Activated CD4-positive, alpha-beta T cell treated with anti-CD3 and anti-CD28 coated beads for 4 hours (primary cell): ENCODE data around the gene PLEKHB2.
A peak's percentile ranks its signal among the peaks of the same experiment; 100 is the strongest.
"Not testable (repeated sequence)": the region's sequence is repeated elsewhere in the genome, so short reads cannot be mapped to it uniquely, and the experiment has no call there.

Experiments used
- DNase-seq, 2 donors: peaks; one replicate each; pipeline ENCODE4 v3.0.0-alpha.2; 2020

The PLEKHB2 gene

DNA sequence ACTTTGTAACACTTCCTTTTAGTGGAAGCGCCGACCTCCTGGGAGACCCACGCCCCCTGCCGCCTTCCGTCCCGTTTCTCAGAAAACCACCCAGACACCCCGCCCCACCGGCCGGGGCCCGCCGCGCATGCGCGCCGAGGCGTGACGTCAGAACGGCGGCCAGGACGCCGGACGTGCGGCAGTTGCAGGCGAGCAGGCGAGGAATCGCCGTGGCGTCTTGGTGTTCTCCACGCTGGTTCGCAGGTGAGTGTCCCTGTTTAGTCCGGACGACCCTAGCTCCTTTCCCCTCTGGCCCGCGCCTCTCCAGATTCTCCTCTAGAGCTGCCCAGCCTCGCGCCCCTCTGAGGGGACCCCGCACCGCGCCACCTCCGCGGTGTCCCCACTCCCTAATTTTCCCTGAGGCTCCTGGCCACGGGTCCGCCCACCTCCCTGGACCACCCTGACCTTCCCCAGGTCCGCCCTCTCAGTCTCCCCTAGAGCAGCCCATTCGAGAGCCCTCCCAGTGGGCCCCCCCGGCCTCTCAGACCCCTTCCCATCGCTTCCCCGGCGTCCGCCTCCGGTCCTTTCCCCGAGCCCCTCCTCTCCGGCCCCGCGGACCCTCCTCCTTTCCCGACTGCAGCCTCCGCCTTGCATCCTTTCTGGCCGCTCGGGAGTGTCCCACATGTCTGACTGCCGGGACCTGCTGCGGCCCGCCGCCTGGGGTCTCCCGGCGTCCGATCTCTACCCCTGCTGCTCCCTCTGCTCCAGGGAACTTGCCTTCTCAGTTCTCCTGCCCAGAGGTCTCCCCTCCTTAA lies at the start of gene PLEKHB2:
Gene PLEKHB2 (plus strand): TSS at position 181 of the 794 bp plus-strand sequence. CDS start 15,606 bp downstream, outside the sequence.
- peak; percentile 88 to 93 for DNase-seq

GRCh38 chr2:131056204-131056931 lies 48.8 kb upstream of the PLEKHB2 start:
- DNase-seq: no peak

GRCh38 chr2:131056932-131057287 lies 48.2 kb upstream of the PLEKHB2 start:
- no peak for DNase-seq

GRCh38 chr2:131058214-131058843 lies 46.8 kb upstream of the PLEKHB2 start:
- no peak for DNase-seq

- no peak for DNase-seq
These were observed 46.2 kb upstream of the PLEKHB2 start for GRCh38 chr2:131058920-131059319.

DNA sequence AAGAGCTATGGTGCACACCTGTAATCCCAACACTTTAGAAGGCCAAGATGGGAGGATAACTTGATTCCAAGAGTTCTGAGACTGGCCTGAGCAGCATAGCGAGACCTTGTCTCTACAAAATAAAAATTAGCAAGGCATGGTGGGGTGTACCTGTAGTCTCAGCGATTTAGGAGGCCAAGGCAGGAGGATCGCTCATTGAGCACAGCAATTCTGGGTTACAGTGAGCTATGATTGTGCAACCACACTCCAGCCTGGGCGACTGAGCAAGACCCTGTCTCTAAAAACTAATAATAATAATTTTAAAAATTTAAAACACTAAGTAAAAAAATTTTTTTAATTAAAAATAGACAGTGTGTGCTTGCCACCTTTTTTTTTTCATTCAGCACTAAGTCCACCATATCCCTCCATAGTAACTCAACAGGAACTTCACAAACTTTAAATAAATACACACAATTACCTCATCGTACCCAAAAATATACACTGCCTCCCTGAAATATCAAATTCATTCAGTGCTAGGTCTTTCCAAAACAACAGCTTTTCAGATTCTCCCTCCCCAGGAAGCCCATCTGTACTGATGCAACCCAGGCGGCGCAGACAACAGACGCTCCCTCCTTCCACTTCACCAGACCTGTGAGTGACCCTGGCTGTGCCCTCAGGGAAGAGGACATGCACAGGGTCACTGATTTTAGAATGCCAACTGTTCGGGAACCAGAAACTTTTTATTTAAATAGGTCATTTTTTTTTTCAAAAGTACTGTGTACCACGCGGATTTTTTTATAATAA lies 41.4 kb upstream of the PLEKHB2 start:
- no peak for DNase-seq

DNA sequence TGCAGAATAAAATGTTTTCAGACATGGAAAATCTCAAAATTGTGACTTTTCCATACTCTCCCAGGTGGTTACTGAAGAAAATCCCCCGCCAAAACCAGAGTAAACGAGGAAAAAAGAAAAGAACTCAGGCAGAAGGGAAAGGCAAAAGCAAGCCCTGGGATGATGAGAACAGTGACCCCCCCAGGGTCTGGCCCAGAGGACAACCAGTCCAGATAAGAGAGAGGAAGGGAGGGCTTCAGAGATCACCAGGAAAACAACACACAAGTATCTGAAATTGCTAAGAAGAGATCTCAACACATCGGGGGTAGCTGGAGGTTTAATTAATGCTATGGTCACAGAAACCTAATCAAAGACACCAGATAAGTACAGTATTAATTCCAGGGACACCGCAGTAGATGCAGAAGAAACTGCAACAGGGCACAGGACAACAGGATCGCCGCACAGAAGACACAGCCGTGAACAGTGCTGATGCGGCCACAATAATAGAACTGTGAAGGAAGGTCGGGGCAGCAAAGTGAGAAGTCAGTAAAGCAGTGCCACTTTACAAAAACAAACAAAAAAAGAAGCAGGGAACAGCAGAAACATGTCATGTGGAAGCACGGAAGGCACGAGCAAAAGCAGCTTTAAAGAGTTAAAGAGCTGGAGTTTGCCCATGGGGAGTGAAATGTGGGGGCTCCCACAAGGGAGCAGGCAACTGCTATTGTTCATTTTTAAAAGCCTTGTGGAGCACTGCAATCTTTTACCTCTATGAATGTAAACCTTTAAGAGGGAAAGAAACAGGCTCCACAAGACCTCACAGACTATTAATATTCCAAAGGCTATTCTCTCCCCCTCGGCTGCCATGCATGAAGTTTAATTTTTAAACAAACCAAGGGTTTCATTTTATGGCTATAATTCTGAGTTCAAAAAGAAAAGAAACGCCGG lies 40.3 kb upstream of the PLEKHB2 start:
- DNase-seq: no peak

GRCh38 chr2:131067465-131068125 lies 37.5 kb upstream of the PLEKHB2 start:
- no peak for DNase-seq

DNA sequence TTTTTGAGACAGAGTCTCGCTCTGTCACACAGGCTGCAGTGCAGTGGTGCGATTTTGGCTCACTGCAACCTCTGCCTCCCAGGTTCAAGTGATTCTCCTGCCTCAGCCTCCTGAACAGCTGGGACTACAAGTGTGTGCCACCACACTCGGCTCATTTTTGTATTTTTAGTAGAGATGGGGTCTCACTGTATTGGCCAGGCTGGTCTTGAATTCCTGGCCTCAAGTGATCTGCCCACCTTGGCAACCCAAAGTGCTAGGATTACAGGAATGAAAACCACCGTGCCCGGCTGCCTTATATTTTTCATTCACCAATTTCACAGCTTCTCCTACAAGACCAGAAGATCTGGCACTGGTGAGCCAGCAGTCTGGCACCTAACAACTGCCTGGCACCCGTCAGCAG lies 37.0 kb upstream of the PLEKHB2 start:
- not testable (repeated sequence) for DNase-seq

GRCh38 chr2:131075578-131075977 lies 29.6 kb upstream of the PLEKHB2 start:
- not testable (repeated sequence) for DNase-seq

- no peak for DNase-seq
These were observed 28.4 kb upstream of the PLEKHB2 start for GRCh38 chr2:131076707-131077106.

- DNase-seq: no peak
These were observed 27.8 kb upstream of the PLEKHB2 start for GRCh38 chr2:131077182-131077846.

- DNase-seq: no peak
These were observed 27.2 kb upstream of the PLEKHB2 start for GRCh38 chr2:131077966-131078365.

DNA sequence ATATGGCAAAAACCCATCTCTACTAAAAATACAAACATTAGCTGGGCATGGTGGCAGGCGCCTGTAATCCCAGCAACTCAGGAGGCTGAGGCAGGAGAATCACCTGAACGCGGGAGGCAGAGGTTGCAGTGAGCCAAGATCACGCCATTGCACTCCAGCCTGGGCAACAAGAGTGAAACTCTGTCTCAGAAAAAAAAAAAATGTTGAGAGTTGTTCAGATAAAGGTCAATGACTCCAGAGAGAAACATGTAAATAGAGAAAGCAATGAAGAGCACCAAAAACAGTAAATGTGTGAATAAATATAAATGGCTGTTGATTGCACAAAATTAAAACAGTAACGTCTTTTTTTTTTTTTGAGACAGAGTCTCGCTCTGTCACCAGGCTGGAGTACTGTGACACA lies 25.2 kb upstream of the PLEKHB2 start:
- DNase-seq: not testable (repeated sequence)

DNA sequence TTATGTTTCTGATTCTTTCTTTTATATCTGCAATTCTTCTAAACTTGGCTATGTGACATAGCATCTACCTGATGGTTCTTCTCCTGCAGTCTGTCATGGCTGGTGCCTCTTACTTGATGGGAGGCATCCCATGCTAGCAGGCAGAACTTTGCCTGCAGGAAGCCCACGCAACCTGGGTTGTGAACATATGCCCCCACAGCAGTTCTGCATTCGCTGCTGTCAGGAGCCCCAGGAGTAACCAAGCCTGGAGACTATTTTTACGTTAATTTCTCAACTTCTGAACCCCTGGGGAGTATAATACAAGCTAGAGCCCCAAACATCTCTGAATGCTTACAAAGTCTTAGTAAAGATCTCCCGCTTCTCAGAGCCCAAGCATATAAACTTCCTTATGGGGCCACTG lies 23.9 kb upstream of the PLEKHB2 start:
- DNase-seq: no peak

DNA sequence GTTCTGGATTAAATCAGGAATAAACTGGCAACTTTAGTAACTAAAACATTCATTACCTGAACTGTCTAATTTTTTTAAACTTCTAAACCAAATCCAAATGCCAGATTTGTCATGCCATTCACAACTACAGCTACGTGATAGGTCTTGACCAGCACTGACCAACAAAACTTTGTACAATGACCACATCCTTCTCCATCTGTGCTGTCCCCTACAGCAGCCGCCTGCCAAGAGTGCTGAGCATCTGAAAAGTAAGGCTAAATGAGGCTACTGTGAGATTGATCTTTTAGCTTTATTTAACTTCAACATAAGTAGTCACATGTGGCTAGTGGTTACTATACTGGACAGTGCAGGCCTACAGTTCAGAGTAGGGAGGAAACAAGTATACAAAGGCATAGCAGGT lies 19.5 kb upstream of the PLEKHB2 start:
- DNase-seq: no peak

GRCh38 chr2:131092458-131093005 lies 12.6 kb upstream of the PLEKHB2 start:
- peak in 1 of 2 donors; percentile 24 for DNase-seq

DNA sequence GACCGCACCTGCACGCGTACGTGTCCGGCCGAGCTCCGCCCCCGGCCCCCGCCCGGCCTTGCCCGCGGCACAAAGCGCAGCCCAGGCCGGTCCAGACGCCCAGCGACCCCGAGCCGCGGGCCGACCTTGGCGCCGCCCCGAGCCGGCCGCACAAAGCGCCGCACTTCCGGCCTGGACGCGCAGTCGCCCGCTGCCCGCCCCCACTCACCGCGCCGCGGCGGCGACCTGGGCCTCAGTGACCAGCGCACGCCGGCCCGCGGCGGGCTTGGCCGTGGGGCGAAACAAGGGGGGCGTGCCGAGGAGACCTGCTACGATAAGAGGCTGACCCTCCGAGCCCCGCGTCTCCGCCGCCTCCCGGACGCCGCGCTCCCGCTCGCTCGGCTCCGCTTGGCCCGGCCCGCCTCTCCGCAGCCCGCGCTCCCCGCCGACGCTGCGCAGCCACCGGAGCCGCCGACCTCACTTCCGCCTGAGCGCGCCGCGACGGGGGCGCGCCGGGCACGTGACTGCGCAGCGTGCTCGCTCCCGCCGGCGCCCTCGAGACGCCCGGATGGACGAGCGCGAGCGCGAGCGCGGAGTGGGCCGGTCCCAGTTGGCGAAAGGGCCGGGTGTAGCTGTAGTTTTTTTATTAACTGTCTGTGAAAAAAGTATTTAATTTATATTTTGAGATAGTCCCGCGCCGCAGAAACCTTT lies 12.0 kb upstream of the PLEKHB2 start, which contains the start of gene FAM168B:
Gene FAM168B (minus strand): TSS at position 455 of the 690 bp plus-strand sequence. CDS start 10,814 bp downstream, outside the sequence.
- peak; percentile 84 for DNase-seq

DNA sequence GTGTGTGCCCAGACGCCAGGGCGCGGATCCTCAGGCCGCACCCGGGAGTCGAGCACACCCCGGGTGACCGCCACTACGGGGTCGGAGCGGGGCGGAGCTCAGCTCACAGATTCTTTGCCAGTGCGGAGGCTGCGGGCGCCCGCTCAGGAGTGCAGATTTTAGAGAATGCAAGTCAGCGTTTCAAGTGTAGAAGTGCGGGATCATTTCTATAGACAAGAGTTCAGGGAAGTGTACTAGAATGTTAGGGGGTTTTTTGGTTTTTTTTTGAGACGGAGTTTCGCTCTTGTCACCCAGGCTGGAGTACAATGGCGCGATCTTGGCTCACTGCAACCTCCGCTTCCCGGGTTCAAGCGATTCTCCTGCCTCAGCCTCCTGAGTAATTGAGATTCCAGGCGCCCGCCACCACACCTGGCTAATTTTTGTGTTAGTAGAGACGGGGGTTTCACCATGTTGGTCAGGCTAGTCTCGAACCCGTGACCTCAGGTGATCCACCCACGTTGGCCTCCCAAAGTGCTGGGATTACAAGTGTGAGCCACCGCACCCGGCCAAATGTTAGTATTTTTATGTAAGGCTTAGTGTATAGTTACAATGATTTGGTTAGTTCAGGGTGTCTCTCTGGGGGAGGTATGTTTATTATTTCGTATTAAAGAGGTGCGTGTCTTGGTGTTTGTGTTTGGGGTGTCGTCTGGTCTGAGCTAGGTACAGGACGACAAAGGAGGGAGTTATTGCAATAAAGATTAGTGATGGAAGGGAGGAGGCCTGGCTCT lies 11.3 kb upstream of the PLEKHB2 start:
- DNase-seq: peak in 1 of 2 donors; percentile 5
